ENCODE results near the gene G6PC3. TPM values are rescaled to one million over a fixed set of nuclear protein-coding genes. Genes with fewer than 3 reads are reported as not detected.

Gene G6PC3
- polyA plus RNA-seq, 2 of the 4 experiments (the other 2 are of a cell fraction) = 104 to 130 TPM

DNA sequence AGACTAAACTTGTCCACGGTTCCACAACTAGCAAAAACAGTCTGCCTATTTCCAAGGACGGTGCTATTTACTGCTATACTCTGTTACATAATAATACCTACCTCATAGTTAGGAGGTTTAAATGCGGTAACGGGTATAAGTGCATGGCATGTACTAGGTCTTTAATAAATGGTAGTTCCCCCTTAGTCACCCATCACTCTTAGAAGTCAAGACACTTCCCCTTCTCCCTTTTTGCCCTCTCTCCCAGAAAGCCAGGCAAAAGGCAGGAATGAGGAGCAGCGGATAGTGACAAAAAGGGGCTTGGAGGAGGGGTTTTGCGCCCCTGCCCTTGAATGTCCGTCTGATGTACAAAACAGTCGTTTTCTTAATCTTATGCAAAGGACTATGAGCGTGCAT lies 3.0 kb upstream of the G6PC3 start:
- Histone ChIP-seq H3K4me3 (no peak overlapping the region), H3K9me3 (no peaks in the 10 kb centered on the region), H3K4me1 (peaks cover 38% of the 10 kb centered on the region), H3K27ac (peak overlapping the region in 1 of 2 experiments; percentile 96; a peak in 4 of 6 replicates), H3K4me2 (no peak overlapping the region)
- ChIA-PET POLR2A (interaction anchor here (2.5 kb wide), 1 partner anchor 56 kb away, joined by 10 read pairs; the partner anchor contains the start of gene HDAC5), CTCF (interaction anchor here (1.1 to 2.2 kb wide), 4 partner anchors 16 to 59 kb away, joined by 3 to 8 read pairs (median 4); no protein-coding TSS in a partner anchor)
- 88% methylated on average over 9 of the region's 9 CpGs for WGBS (ENCODE audit: missing lambda C conversion rate)
- DNase-seq (ENCODE audit: low read depth in 1 of 2, low spot score in 1 of 2) (no peak), ATAC-seq (no peak), FAIRE-seq (no peak)
- TF ChIP-seq HOXA7 (CRISPR knock-in tag; IDR thresholded peaks at IDR 0.05) (no peak), NPAS2 (CRISPR knock-in tag; IDR thresholded peaks at IDR 0.05; ENCODE audit: borderline replicate concordance) (no peak), CBX8 (IDR thresholded peaks at IDR 0.05) (no peak), HOXB5 (CRISPR knock-in tag; IDR thresholded peaks at IDR 0.05) (no peak), BHLHE40 (IDR thresholded peaks at IDR 0.05; ENCODE audit: low read depth, low read length) (no peak), CHD2 (IDR thresholded peaks at IDR 0.05; ENCODE audit: low read length, partially characterized antibody) (no peak)

DNA sequence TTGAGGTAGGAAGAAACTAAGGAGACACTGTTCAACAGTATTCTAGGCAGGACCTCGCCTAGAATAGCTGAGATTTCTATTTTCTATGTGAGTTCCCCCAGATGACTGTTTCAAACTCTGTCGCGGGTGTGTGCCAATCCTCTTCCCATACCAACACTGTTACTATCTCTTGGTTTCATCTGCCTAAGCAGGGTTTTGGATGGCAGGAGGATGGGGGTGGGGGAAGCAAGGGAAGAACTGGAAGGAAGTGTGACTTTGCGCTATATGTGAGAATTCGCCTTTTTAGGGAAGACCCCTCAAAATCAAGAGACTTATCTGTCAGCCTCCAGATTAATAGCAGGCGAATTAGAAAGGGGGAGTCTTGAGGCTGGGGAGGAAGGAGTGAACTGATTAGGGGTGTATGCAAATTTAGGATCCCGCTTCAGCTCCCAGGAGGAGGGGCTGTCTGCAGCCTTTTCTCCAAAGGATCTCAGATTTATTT lies 521 bp upstream of the G6PC3 start:
- no peak for FAIRE-seq

DNA sequence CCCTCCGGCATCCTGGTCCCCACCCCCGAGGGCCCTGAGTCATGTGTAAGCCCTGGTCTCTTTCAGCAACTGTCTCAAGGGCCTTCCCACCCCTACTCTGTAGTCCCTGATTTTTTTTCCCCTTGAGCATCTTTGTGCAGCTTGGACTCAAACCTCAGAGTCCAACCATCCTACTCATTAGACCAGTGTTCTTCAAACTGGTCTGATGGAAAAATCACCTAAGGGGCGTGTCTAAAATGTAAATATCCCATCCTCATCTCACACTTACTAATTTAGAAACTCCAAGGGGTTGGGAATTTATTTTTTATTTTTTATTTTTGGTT lies 624 bp downstream of the G6PC3 start:
- H3K27ac ChIP-seq = peak overlapping the region; percentile 92 to 93
- H3K4me1 ChIP-seq = peaks cover 19% of the 10 kb centered on the region
- no peaks in the 10 kb centered on the region for H3K9me3 ChIP-seq
- FAIRE-seq (no peak), DNase-seq (ENCODE audit: low read depth in 1 of 2, low spot score in 1 of 2) (no peak), ATAC-seq (no peak; a peak in 1 of 6 replicates)
- peak overlapping the region; percentile 75 for H3K4me2 ChIP-seq
- WGBS (ENCODE audit: missing lambda C conversion rate) = under 1% methylated on average over 3 of the region's 3 CpGs
- ChIA-PET POLR2A (interaction anchor here (0.8 to 2.8 kb wide), 8 partner anchors 12 to 56 kb away, joined by 3 to 25 read pairs (median 8); partner anchors contain the start of genes HDAC5 and TMEM101), CTCF (interaction anchor here (0.7 to 7.7 kb wide), 4 partner anchors 13 to 69 kb away, joined by 5 to 108 read pairs (median 36); no protein-coding TSS in a partner anchor)
- peak overlapping the region; percentile 69 for H3K4me3 ChIP-seq
- TF ChIP-seq RAD21 (conservative IDR thresholded peaks at IDR 0.05 in 1 of 2, IDR thresholded peaks at IDR 0.05 in 1 of 2) (no peak), FOSL2 (IDR thresholded peaks at IDR 0.05) (no peak), FOSL2 (CRISPR knock-in tag; IDR thresholded peaks at IDR 0.05) (peak; percentile 31; the same call in 1 of the 2 replicates)

More for the DNA sequence above, 521 bp upstream of the G6PC3 start:
- Histone ChIP-seq H3K4me3 (peak overlapping the region; percentile 69), H3K4me1 (peaks cover 23% of the 10 kb centered on the region), H3K9me3 (no peaks in the 10 kb centered on the region), H3K27ac (peak overlapping the region; percentile 92 to 93), H3K4me2 (peak overlapping the region; percentile 75)
- peak; percentile 7 to 8 for ATAC-seq
- WGBS (ENCODE audit: missing lambda C conversion rate) = 51% methylated on average over 7 of the region's 7 CpGs
- TF ChIP-seq TP53 (CRISPR knock-in tag; IDR thresholded peaks at IDR 0.05) (peak; percentile 81; the same call in 1 of the 2 replicates), MAFK (IDR thresholded peaks at IDR 0.05; ENCODE audit: partially characterized antibody) (no peak), FOSB (CRISPR knock-in tag; IDR thresholded peaks at IDR 0.05) (peak; percentile 46; the same call in 1 of the 2 replicates), RNF2 (IDR thresholded peaks at IDR 0.05; ENCODE audit: borderline replicate concordance, low read depth) (no peak), RCOR1 (IDR thresholded peaks at IDR 0.05; ENCODE audit: low read depth, low read length) (no peak), NFE2L2 (conservative IDR thresholded peaks at IDR 0.05; ENCODE audit: low read length) (no peak), KDM1A (IDR thresholded peaks at IDR 0.05; ENCODE audit: low read depth) (no peak), PHF8 (IDR thresholded peaks at IDR 0.05; ENCODE audit: borderline replicate concordance, low read depth) (peak; percentile 48; the same call in 1 of the 2 replicates), CBX8 (IDR thresholded peaks at IDR 0.05) (no peak), TFCP2L1 (CRISPR knock-in tag; IDR thresholded peaks at IDR 0.05) (peak; percentile 69; the same call in 1 of the 2 replicates), GATA3 (IDR thresholded peaks at IDR 0.05; ENCODE audit: borderline replicate concordance) (no peak), CEBPB (IDR thresholded peaks at IDR 0.05) (no peak), POLR2A (IDR thresholded peaks at IDR 0.05; ENCODE audit: low read length) (no peak), MAZ (IDR thresholded peaks at IDR 0.05; ENCODE audit: borderline replicate concordance, low read depth, low read length) (no peak), CHD2 (IDR thresholded peaks at IDR 0.05; ENCODE audit: low read length, partially characterized antibody) (no peak), EP300 (IDR thresholded peaks at IDR 0.05) (no peak), KDM5A (IDR thresholded peaks at IDR 0.05) (no peak), FOXS1 (CRISPR knock-in tag; IDR thresholded peaks at IDR 0.05) (no peak), HOXA7 (CRISPR knock-in tag; IDR thresholded peaks at IDR 0.05) (peak; percentile 95), ZC3H11A (IDR thresholded peaks at IDR 0.05) (no peak), JUN (IDR thresholded peaks at IDR 0.05) (no peak), EHMT2 (IDR thresholded peaks at IDR 0.05; ENCODE audit: low read depth) (no peak), ZFP36 (IDR thresholded peaks at IDR 0.05; ENCODE audit: borderline replicate concordance, partially characterized antibody) (no peak), ZSCAN20 (CRISPR knock-in tag; IDR thresholded peaks at IDR 0.05) (no peak), RFX5 (IDR thresholded peaks at IDR 0.05) (no peak)
- TF ChIP-seq, protein P1, sequence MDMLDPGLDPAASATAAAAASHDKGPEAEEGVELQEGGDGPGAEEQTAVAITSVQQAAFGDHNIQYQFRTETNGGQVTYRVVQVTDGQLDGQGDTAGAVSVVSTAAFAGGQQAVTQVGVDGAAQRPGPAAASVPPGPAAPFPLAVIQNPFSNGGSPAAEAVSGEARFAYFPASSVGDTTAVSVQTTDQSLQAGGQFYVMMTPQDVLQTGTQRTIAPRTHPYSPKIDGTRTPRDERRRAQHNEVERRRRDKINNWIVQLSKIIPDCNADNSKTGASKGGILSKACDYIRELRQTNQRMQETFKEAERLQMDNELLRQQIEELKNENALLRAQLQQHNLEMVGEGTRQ (IDR thresholded peaks at IDR 0.05) = no peak
- TF ChIP-seq, protein P2, sequence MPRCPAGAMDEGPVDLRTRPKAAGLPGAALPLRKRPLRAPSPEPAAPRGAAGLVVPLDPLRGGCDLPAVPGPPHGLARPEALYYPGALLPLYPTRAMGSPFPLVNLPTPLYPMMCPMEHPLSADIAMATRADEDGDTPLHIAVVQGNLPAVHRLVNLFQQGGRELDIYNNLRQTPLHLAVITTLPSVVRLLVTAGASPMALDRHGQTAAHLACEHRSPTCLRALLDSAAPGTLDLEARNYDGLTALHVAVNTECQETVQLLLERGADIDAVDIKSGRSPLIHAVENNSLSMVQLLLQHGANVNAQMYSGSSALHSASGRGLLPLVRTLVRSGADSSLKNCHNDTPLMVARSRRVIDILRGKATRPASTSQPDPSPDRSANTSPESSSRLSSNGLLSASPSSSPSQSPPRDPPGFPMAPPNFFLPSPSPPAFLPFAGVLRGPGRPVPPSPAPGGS (IDR thresholded peaks at IDR 0.05) = no peak
- TF ChIP-seq, protein P3, sequence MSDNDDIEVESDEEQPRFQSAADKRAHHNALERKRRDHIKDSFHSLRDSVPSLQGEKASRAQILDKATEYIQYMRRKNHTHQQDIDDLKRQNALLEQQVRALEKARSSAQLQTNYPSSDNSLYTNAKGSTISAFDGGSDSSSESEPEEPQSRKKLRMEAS (IDR thresholded peaks at IDR 0.05) = no peak
- CTCF ChIA-PET = interaction anchor here (0.6 to 7.7 kb wide), 8 partner anchors 9 to 224 kb away, joined by 3 to 108 read pairs (median 4); no protein-coding TSS in a partner anchor
- POLR2A ChIA-PET = interaction anchor here (0.5 to 2.8 kb wide), 23 partner anchors 9 to 1031 kb away, joined by 3 to 25 read pairs (median 5); partner anchors contain the start of genes HDAC5 and TMEM101
- peak; percentile 66 to 67 for DNase-seq (ENCODE audit: low read depth in 1 of 2, low spot score in 1 of 2)

Data from A549 (cell line).